Measurements from ENCODE around the gene OSBPL1A.

DNA sequence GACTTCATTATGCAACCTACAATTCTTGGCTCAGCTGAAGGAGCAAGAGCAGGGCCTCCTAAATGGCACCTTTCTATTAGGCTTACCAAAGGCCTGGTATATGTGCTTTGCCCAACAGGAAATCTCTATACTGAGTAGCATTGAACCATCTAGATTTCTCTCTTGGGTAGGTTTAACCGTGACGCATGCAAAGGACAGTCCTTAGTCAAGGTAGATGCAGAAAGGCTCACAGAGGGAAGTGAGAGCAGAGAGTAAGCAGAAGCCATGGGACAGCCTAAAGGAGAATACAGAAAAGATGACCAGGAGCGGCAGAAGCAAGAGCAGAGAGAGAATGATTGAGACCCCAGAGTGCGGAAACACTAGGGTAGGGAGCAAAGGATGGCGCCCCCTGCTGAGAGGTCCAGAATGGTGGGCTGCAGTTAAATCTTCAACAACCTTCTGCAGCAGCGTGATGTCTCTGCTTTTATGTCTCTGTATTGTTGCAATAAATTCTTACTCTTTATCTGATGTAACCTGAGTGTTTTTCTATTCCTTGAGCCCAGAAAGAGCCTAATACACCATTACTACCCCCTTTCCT, 4.7 kb upstream of the OSBPL1A start:
- TF ChIP-seq, protein P1, sequence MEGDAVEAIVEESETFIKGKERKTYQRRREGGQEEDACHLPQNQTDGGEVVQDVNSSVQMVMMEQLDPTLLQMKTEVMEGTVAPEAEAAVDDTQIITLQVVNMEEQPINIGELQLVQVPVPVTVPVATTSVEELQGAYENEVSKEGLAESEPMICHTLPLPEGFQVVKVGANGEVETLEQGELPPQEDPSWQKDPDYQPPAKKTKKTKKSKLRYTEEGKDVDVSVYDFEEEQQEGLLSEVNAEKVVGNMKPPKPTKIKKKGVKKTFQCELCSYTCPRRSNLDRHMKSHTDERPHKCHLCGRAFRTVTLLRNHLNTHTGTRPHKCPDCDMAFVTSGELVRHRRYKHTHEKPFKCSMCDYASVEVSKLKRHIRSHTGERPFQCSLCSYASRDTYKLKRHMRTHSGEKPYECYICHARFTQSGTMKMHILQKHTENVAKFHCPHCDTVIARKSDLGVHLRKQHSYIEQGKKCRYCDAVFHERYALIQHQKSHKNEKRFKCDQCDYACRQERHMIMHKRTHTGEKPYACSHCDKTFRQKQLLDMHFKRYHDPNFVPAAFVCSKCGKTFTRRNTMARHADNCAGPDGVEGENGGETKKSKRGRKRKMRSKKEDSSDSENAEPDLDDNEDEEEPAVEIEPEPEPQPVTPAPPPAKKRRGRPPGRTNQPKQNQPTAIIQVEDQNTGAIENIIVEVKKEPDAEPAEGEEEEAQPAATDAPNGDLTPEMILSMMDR (IDR thresholded peaks at IDR 0.05) = no peak
- no peak for TF ChIP-seq POLR2A (IDR thresholded peaks at IDR 0.05)
- TF ChIP-seq POLR2AphosphoS5 (IDR thresholded peaks at IDR 0.05) = no peak
